ENCODE measurements around the gene HCN4. TPM values are rescaled to one million over a fixed set of nuclear protein-coding genes. Genes with fewer than 3 reads are reported as not detected.
A peak's percentile ranks its signal among the peaks of the same experiment; 100 is the strongest.

HCN4 gene
- total and polyA plus RNA-seq, 8 donors = 0.03 to 1.7 (median 0.18) TPM; not detected in 3

- Histone ChIP-seq H3K27me3 (peaks cover 0 to 29% (median 0%) of the 10 kb centered on the region in 3 donors), H3K9me3 (peaks cover 0 to 5% (median 0%) of the 10 kb centered on the region in 4 donors), H3K36me3 (no peaks in the 10 kb centered on the region), H3K27ac (no peak overlapping the region), H3K4me1 (no peaks in the 10 kb centered on the region), H3K4me3 (no peak overlapping the region)
- 17 to 31% (median 21%) methylated on average over 7 to 9 of the region's 9 CpGs for WGBS, 5 donors
- DNase-seq = peak; percentile 74 to 90
- TF ChIP-seq POLR2A (IDR thresholded peaks at IDR 0.05) = no peak
- TF ChIP-seq EP300 (IDR thresholded peaks at IDR 0.05) = no peak
- TF ChIP-seq POLR2AphosphoS5 (IDR thresholded peaks at IDR 0.05) = no peak
- no peak for TF ChIP-seq CTCF (IDR thresholded peaks at IDR 0.05)
- intact Hi-C loops (cut with DNase I; ENCODE audit: low total_unique reads) = no loop called here
These were observed 21.9 kb downstream of the HCN4 start for GRCh38 chr15:73346735-73347312.

GRCh38 chr15:73345658-73346057, 23.1 kb downstream of the HCN4 start:
- 78 to 87% (median 82%) methylated on average over 7 of the region's 7 CpGs for WGBS, 5 donors
- H3K27ac ChIP-seq = no peak overlapping the region
- peaks cover 0 to 5% (median 0%) of the 10 kb centered on the region in 4 donors for H3K9me3 ChIP-seq
- H3K36me3 ChIP-seq = no peaks in the 10 kb centered on the region
- TF ChIP-seq POLR2AphosphoS5 (IDR thresholded peaks at IDR 0.05) (no peak), EP300 (IDR thresholded peaks at IDR 0.05) (no peak), POLR2A (IDR thresholded peaks at IDR 0.05) (no peak), CTCF (IDR thresholded peaks at IDR 0.05) (no peak)
- H3K4me1 ChIP-seq = no peaks in the 10 kb centered on the region
- intact Hi-C loops (cut with DNase I; ENCODE audit: low total_unique reads) = no loop called here
- DNase-seq = no peak
- H3K4me3 ChIP-seq = no peak overlapping the region
- H3K27me3 ChIP-seq = peaks cover 0 to 25% (median 0%) of the 10 kb centered on the region in 3 donors

GRCh38 chr15:73344056-73344455, 24.7 kb downstream of the HCN4 start:
- DNase-seq = no peak
- Histone ChIP-seq H3K36me3 (no peaks in the 10 kb centered on the region), H3K9me3 (peaks cover 0 to 5% (median 0%) of the 10 kb centered on the region in 4 donors), H3K4me3 (no peak overlapping the region), H3K4me1 (no peaks in the 10 kb centered on the region), H3K27ac (no peak overlapping the region), H3K27me3 (peaks cover 0 to 20% (median 0%) of the 10 kb centered on the region in 3 donors)
- TF ChIP-seq CTCF (IDR thresholded peaks at IDR 0.05) (no peak), EP300 (IDR thresholded peaks at IDR 0.05) (no peak), POLR2AphosphoS5 (IDR thresholded peaks at IDR 0.05) (no peak), POLR2A (IDR thresholded peaks at IDR 0.05) (no peak)
- 81 to 97% (median 86%) methylated on average over 3 of the region's 3 CpGs for WGBS, 5 donors
- intact Hi-C loops (cut with DNase I; ENCODE audit: low total_unique reads) = no loop called here

- H3K27ac ChIP-seq = no peak overlapping the region
- H3K27me3 ChIP-seq = peaks cover 0 to 15% (median 0%) of the 10 kb centered on the region in 3 donors
- no peaks in the 10 kb centered on the region for H3K36me3 ChIP-seq
- no peak for DNase-seq
- H3K4me1 ChIP-seq = no peaks in the 10 kb centered on the region
- intact Hi-C loops (cut with DNase I; ENCODE audit: low total_unique reads) = no loop called here
- 79 to 86% (median 82%) methylated on average over 10 to 14 of the region's 14 CpGs for WGBS, 5 donors
- TF ChIP-seq POLR2A (IDR thresholded peaks at IDR 0.05) = no peak
- TF ChIP-seq CTCF (IDR thresholded peaks at IDR 0.05) = no peak
- no peak for TF ChIP-seq POLR2AphosphoS5 (IDR thresholded peaks at IDR 0.05)
- TF ChIP-seq EP300 (IDR thresholded peaks at IDR 0.05) = no peak
- no peak overlapping the region for H3K4me3 ChIP-seq
- H3K9me3 ChIP-seq = peaks cover 0 to 5% (median 0%) of the 10 kb centered on the region in 4 donors
These were observed 26.7 kb downstream of the HCN4 start for GRCh38 chr15:73341886-73342600.
